GM18498 (cell line): ENCODE data around the gene ONECUT1.
"Not testable (repeated sequence)": the region's sequence is repeated elsewhere in the genome, so short reads cannot be mapped to it uniquely, and the experiment has no call there.

ENCODE experiments used
- ATAC-seq: cut with Tn5 transposase; IDR thresholded peaks from one replicate; pipeline ENCODE4 v1.9.1; 2021; ENCODE audit warnings: mild to moderate bottlenecking, moderate library complexity; ENCODE audit not compliant: unreplicated experiment

Gene ONECUT1

DNA sequence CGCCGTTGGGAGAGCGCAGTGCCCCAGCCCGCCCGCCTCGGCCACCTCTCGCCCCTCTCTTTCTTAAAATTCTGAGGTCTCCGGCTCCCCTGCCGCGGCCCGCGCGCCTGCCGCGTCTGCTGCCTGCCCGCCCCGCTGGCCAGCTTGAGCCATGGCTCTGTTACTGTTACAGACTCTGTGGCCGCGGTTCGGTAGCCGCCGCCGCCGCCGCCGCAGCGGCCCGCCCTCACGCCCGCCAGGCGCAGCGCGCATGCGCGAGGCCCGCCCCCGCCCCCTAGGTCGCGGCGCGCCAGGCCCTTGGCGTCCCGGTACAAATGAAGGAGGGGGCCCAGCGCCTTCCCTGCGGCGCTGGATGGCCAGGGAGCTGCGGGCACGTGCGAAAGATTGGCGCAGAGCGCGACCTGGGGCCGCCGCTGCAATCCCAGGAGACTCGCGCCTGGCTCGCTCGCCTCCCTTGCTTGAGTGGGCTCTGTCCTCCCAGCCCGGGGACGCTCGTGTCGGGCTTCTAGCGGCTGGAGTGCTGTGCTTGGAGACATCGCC, at the start of gene ONECUT1:
ONECUT1 (minus strand) TSS at position 168 of the 540 bp plus-strand sequence. CDS start 452 bp downstream, outside the sequence.
- ATAC-seq, result peak; percentile 85

DNA sequence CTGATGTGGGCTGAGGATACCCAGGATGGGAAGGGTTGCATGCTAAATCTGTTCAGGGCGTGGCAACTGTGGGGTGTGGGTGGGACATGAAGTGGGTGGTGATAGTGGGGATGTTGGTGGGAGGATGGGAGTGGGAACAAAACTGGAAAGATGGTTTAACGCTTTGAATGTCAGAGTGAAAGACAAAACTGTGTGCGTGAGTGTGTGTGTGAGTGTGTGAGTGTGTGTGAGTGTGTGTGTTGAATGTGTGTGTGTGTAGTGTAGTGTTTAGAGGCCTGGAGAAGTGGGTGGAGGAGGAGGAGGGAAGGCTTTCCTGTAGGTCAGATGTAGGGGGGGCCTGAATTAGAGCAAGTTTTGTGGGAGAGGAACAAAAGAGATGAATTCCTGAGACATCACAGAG, 44.2 kb upstream of the ONECUT1 start:
- ATAC-seq, result no peak

DNA sequence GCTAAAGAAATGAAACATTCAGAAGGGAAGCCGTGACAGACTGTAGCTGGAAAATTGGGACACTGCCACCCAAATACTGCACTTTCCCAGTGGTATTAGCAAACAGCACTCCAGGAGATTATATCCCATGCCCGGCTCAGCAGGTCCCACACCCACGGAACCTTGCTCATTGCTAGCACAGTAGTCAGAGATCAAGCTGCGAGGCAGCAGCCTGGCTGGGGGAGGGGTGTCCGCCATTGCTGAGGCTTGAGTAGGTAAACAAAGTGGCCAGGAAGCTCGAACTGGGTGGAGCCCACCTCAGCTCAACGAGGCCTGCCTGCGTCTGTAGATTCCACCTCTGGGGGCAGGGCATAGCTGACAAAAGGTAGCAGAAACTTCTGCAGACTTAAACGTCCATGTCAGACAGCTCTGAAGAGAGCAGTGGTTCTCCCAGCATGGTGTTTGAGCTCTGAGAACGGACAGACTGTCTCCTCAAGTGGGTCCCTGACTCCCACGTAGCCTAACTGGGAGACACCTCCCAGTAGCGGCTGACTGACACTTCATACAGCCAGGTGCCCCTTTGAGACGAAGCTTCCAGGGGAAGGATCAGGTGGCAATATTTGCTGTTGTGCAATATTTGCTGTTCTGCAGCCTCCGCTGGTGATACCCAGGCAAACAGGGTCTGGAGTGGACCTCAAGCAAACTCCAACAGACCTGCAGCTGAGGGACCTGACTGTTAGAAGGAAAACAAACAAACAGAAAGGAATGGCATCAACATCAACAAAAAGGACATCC, 34.2 kb upstream of the ONECUT1 start:
- ATAC-seq, result not testable (repeated sequence)

DNA sequence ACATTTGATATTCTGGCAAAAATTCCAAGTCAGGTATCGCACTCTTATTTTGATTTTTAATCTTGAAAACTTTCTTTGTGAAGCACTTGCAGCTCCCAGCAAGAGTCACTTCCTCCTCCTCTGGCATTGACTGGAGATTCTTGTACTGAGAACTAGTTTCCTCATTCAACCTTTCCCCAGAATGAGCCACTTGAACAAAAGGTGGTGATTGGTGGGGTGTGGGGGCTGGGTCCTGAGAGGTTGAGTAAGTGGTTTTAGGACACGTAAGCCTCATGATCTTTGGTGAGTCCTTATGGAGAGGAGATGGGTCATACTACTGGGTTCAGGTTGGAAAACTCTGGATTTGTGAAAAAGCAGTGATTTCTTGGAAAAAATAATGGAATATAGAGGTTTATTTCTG, 32.3 kb upstream of the ONECUT1 start:
- ATAC-seq, result no peak

DNA sequence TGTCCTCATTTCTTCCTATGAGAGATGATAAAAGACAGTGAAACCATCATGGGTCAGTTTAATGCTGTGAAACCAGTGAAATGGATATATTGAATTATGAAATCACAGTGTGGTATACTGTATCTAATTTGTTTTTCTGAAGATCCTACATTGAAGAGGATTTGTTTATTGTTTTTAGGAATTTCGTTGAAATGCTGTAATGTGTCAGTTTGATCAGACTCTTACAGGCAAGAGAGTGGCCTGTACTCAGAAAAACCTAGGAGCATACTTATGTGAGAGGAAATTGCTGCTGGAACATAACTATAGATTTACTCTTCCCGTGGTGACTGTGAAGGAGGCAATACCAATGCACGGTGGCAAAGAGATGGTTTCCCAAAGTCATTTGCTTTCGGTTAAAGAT, 29.1 kb upstream of the ONECUT1 start:
- ATAC-seq, result no peak

DNA sequence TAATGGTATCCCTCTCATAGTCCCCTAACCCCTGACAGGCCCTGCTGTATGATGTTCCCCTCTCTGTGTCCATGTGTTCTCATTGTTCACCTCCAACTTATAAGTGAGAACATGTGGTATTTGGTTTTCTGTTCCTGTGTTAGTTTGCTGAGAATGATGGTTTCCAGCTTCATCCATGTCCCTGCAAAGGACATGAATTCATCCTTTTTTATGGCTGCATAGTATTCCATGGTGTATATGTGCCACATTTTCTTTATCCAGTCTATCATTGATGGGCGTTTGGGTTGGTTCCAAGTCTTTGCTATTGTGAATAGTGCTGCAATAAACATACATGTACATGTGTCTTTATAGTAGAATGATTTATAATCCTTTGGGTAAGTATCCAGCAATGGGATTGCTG, 25.8 kb upstream of the ONECUT1 start:
- ATAC-seq, result not testable (repeated sequence)

DNA sequence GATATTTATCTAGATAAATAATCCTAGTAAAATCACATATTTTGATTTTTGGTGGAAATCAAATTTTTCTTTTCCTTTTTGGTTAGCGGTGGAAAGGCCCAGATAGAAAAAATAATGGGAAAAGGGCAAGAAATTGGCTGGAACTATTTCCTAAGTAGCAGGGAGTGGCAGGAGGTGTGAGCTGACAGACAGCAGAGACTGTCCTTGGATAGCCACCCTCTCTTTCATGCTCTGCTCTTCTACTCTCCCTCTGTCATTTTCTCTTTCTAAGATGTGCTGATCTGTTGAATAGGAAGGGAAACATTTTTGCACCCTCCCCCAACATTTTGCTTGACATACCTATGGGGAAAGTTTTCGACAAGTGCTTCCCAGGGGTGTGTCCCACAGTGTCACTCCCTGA, 18.9 kb upstream of the ONECUT1 start:
- ATAC-seq, result no peak

DNA sequence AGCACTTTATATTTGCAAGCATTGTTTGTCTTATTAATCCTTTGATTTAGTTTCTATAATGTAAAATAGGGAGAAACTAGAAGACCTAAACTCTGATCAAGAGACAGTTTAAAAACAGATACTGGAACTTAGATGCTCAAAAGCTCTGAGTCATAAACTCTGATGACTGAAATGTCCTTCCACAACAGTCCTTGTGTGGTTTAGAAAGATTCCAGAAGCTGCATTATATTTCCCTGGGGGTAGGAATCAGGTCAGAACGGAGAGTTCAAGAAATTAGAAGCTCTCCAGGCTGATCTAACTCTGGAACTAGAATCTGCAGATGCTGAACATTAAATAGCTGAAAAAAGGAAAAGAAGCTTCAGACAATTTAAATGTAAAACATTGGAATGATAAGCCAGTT, 18.3 kb upstream of the ONECUT1 start:
- no peak for ATAC-seq

DNA sequence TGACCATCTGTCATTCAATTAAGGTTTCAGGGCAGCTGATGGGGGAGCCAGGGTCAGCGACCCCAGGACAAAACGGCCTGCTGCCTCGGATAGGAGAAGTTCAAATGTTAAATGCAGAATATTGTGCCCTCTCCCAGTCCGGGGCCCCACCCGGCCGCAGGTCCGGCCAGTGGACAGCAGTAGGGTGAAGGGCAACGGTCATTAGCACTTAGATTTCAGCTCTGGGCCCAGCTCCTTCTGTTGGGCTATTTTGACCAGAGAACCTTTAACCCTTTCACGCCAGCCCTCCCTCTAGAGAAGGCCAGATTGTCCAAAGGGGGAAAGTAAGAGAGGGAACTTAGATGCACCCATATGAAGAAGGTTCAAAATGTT, 16.1 kb upstream of the ONECUT1 start:
- ATAC-seq, result no peak

DNA sequence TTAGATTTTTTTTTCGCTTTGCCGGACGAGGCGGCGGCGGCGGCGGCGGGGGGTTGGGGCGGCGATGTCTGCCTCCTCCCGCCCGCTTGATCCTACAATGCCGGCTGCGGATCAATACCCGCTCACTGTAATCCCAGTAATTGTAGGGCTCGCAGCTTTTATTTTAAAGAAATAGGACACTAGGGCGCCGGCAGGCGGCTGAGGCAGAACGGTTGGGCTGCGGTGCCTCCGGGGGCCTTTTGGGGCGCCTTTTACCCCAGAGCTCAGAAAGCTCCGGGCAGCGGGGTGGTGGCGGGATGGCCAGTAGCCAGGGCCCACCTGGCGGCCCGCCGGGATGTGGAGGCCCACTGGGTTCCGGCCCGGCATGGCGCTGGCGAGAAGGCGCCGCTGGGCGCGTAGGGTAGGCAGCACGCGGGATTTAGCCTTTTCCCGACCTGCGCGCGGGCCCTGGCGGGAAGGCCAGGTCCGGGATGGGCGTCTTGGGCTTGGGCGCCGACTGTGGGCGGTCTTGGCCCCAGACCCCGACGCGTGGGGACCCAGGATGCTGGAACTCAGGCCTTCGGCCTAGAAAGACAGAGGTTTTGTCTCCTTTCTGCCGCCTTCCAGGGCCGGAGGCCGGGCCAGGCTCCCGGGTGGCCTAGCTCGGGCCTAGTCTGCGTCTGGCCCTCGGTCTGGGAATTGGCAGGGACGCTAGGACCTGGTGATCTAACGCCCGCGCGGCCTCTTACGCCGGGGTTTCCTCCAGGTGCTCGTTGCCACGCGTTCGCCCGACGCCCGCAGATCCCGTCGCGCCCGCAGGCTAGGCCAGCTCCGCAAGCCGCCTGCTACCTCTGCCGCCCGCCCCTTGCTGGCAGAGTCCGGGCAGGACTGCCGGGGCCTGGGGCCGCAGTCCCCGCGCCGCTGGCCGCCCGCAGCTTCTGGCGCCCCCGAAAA, 15.5 kb upstream of the ONECUT1 start:
- no peak for ATAC-seq

DNA sequence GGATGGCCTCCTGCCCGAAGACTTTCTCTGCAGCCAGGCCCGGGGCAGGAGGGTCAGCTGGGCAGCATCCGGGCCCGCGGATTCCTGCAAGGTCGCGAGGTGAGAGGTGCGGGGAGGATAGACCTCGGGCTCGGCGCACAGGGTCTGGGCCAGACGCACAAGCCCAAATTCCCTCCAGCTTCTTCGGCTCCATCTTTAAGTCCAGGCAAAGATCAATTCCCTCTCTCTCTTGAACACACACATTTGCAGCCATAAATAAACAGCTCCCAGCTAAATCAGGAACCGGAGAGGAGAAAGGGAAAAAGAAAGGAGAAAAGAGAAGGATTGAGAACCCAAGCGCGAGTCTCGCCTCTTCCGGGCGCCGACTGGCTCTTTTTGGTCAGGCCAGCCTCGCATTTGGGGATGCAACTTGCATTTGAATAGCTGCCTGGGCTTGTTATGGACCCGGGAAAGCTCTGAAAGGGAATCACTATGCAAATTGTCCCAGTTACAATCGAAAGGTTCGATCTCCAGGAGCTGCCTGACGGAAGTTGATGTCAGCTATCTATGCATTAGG, 14.5 kb upstream of the ONECUT1 start:
- no peak for ATAC-seq

DNA sequence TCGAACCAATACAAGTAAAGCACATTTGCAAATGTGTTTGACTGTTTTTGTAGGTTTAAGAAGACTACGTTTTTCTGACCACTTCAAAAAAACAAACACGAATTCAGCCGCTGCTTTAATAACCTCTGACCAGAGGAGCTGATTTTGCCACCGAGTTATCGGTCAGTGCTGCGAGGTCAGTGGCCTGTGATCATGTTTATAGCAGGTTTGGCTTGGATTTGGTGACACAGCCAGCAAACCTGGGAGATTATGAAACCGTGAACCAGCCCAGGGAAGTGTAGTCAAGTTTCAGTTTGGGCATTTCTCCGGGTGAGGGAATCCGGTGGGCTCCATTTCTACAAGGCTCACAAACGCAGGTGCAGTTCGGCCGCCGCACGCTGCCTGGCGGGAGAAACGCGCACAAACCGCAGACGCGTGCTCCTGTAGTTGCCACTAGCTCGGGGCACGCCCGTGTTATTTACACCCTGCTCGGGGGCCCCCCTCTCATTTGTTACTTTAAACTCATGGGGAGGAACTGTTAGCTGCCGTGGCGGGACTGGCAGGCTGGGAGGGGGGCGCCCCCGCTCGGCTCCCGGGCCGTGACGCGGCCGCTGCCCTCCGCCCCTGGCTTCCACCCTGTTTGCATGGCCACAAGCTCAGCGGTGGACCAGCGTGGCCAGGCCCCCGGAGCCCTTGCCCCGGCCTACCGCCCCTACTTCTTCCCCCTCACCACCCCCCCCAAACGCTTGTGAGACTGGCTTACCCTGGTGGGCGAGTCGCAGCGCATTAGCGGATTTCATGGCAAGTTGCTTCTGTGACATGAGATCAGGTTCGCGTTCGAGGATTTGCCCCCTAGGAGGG, 13.6 kb upstream of the ONECUT1 start:
- no peak for ATAC-seq

DNA sequence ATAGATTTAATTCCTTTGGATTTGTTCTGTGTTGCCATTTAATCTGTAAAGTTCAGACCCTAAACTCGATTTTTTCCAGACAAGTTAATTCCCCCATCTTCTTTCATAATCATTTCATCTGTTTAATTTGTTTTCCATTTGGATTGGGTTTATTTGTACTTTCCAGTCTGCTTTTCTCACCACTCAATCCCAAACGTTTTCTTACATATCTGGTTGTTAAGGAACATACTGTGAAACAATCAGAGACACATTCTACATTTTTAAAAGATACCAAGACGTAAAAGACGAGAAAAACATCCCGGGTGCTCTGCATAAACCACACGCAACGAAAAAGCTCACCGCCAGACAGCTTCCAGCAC, 13.0 kb upstream of the ONECUT1 start:
- no peak for ATAC-seq

DNA sequence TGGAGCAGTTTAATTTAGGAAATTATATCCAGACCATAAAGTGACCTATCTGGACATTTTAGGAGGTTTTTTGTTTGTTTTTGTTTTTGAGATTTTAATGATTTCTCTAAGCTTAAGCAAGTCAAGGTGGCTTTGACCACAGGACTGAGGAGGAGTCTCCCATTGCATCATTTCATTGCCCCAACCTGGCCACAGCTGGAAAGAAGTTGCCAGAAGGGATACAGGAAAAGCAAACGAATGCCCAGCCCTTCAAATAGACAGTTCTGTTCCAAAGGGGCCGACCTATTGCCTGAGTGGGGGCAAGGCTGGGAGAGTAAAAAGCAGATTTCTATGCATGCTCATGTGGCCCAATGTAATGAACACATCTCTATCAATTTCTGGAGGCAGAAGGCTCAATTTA, 12.0 kb upstream of the ONECUT1 start:
- no peak for ATAC-seq

DNA sequence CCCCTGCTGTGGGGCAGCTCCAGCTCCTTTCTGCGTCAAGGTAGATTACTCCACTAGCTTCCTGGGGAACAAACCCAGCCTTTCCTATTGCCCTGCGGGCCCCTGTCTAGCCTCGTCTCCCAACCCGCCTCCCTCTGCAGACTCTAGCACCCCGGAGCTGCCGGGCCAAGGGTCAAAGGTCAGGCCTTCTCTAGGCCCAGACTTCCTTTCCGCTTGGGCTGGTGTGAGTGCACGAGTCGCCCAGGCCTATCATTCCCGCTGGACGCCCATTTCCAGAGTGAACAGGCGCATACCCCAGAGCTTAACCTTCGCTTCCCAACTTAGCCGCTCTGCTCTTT, 11.6 kb upstream of the ONECUT1 start:
- ATAC-seq, result no peak

DNA sequence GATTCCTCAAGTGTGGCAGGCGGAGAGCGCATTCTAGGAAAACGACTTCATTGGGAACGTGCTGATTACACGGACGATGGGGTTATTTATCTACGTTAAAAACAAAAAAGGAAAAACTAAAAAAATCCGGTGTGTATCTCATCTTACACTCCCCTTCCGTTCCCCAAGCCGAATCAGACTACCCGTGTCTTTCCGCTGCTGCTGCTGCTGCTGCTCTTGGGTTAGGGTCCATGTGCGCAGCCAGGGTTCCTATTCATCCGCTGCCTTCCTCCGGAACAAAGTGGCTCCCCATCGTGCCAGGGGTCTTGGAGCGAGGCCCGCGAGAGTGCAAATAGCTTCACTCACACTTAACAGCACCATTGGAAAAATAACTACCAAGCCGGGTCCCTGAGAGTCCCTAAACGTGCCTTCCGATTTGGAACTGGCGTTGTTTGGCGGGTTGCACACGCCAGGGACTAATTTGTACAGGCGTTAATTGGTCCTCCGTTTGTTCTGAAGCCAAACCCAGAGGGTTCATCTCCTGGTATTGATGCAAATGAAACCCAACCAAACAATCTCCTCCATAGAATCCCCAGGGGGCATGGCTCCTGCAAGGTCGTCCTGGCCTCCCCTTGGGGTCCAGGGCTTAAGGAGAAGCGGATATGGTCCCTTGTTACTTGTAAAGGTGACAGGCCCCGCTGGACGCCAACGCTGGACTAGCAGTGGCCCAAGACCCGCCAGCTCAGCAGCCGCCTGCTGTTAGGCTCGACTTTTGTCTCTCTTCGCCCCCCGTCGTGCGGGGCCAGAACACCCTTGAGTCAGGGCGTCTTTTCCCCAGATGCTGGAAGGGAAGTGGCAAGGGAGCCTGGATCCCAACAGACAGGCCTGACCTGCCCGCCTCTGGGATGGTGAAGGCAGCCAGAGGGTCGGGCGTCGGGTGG, 11.0 kb upstream of the ONECUT1 start:
- no peak for ATAC-seq

DNA sequence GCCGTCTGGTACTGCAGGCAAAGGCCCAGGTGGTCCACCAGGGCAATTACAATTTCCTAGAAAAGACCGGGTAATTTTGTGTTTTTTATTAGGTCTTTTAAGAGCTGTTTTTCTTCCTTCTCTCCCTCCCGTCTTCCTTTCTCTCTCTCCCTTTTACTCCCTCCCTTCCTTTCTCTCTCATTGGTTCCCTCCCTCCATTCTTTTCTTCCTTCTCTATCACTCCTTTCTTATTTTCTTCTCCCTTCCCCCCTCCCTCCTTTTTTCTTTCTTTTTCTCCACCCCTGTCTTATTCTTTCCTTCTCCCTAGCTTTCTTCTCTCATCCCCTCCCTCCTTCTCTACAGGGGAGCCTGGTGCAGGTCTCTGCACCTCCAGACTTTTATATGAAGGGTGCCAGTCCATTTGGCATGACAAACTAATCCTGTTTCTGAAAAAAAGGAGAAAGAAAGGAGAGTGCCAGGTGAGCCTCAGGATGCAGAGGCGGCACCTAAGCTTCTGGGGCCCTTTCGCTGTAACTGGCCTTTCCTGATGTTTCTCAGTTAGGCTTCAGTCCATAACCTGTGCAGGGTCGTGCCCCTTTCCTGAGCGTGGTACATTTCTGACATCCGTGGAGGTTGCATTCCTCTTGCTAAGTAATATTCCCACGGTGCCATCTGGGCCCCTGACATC, 9.1 kb upstream of the ONECUT1 start:
- no peak for ATAC-seq

DNA sequence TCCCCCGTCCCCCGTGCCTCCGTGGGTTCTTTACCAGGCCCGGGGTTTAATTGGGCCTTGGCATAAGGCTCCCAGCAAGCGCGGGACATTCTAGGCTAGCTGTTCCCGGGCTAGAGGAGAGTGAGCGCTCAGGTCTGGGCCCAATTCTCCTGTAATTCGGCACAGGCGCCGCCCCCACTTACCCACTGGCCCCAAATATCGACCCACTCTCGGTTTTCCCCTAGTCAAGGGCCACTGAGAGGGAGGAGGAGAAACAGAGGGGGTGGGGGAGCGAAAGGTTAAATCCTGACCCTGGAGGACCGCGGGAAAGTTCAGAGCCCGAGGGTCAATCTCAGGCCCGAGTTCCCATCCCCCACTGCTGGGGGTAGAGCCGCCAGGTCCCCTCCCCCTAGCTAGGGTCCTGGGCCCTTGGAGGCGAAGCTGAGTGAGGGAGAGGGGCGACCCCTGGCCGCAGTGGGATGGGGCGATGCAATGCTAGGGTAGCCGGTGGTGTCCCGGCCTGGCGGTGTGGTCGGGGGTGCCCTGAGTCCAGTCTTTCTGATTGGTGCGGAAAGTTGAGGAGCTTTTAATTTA, 8.5 kb upstream of the ONECUT1 start:
- ATAC-seq, result no peak
